AG04450 (cell line): ENCODE measurements around the gene PPP2R5B. TPM values are rescaled to one million over a fixed set of nuclear protein-coding genes. Genes with fewer than 3 reads are reported as not detected.

Experiments
- CTCF ChIA-PET: fragments of 300-600, 350-600 bp; formaldehyde crosslinking; extraction: SDS; loops from one replicate; lab custom pipeline; 2022; ENCODE audit warnings: antibody characterized with exemption, inconsistent platforms; lab: Charles Lee
- POLR2A ChIA-PET: fragments of 350-600 bp; formaldehyde crosslinking; extraction: SDS; loops from one replicate; lab custom pipeline; 2021; ENCODE audit warnings: antibody characterized with exemption, inconsistent platforms; lab: Yijun Ruan, JAX
- DNase-seq: peaks from one replicate; pipeline ENCODE4 v3.0.0-alpha.2; 2011; ENCODE audit warnings: low read depth, low spot score
- H3K27ac ChIP-seq: one replicate; pipeline ENCODE4 v1.5.1; 2012; ENCODE audit warnings: low read depth, low read length, control low read depth
- H3K27me3 ChIP-seq: one replicate; pipeline ENCODE4 v1.6.0; 2012; ENCODE audit warnings: low read length; ENCODE audit not compliant: control insufficient read depth, insufficient read depth
- H3K4me3 ChIP-seq: 2 replicates; pipeline ENCODE4 v1.5.1; 2011; ENCODE audit warnings: mild to moderate bottlenecking, low read depth, low read length, control low read depth
- H3K9me3 ChIP-seq: 2 replicates; pipeline ENCODE4 v1.5.1; 2012; ENCODE audit warnings: low read length; ENCODE audit not compliant: control insufficient read depth, insufficient read depth
- polyA plus RNA-seq: library from polyadenylated mRNA; depleted of rRNA; stranded (reverse); fragments of >200 nt; gene quantifications from 2 replicates; pipeline ENCODE4 v1.2.3, GENCODE V29; 2011
- TF ChIP-seq, protein P1 (sequence below): IDR thresholded peaks from 2 replicates; pipeline ENCODE4 v1.5.1; 2011; ENCODE audit warnings: low read depth, low read length, control low read depth, inconsistent platforms

PPP2R5B gene
- polyA plus RNA-seq, 1 experiment = 11.2 TPM

- POLR2A ChIA-PET = interaction anchor here (0.6 kb wide), 1 partner anchor 19 kb away, joined by 3 read pairs; no protein-coding TSS in a partner anchor
- TF ChIP-seq, protein P1, sequence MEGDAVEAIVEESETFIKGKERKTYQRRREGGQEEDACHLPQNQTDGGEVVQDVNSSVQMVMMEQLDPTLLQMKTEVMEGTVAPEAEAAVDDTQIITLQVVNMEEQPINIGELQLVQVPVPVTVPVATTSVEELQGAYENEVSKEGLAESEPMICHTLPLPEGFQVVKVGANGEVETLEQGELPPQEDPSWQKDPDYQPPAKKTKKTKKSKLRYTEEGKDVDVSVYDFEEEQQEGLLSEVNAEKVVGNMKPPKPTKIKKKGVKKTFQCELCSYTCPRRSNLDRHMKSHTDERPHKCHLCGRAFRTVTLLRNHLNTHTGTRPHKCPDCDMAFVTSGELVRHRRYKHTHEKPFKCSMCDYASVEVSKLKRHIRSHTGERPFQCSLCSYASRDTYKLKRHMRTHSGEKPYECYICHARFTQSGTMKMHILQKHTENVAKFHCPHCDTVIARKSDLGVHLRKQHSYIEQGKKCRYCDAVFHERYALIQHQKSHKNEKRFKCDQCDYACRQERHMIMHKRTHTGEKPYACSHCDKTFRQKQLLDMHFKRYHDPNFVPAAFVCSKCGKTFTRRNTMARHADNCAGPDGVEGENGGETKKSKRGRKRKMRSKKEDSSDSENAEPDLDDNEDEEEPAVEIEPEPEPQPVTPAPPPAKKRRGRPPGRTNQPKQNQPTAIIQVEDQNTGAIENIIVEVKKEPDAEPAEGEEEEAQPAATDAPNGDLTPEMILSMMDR = no peak
These were observed 18.8 kb upstream of the PPP2R5B start for GRCh38 chr11:64905516-64906313.

GRCh38 chr11:64906314-64906635 is 18.2 kb upstream of the PPP2R5B start:
- Histone ChIP-seq H3K27ac (no peak overlapping the region), H3K4me3 (no peak overlapping the region), H3K27me3 (no peaks in the 10 kb centered on the region), H3K9me3 (no peaks in the 10 kb centered on the region; the same call in 1 of the 2 replicates)
- TF ChIP-seq, protein P1 = no peak
- ChIA-PET CTCF (no interaction called here), POLR2A (no interaction called here)
- DNase-seq = no peak

More at GRCh38 chr11:64905516-64906313, 18.8 kb upstream of the PPP2R5B start:
- Histone ChIP-seq H3K9me3 (no peaks in the 10 kb centered on the region; the same call in 1 of the 2 replicates), H3K27ac (no peak overlapping the region), H3K4me3 (no peak overlapping the region), H3K27me3 (no peaks in the 10 kb centered on the region)
- CTCF ChIA-PET = no interaction called here
- DNase-seq = no peak

- POLR2A ChIA-PET = no interaction called here
These were observed 15.7 kb upstream of the PPP2R5B start for GRCh38 chr11:64908766-64909165.

DNA sequence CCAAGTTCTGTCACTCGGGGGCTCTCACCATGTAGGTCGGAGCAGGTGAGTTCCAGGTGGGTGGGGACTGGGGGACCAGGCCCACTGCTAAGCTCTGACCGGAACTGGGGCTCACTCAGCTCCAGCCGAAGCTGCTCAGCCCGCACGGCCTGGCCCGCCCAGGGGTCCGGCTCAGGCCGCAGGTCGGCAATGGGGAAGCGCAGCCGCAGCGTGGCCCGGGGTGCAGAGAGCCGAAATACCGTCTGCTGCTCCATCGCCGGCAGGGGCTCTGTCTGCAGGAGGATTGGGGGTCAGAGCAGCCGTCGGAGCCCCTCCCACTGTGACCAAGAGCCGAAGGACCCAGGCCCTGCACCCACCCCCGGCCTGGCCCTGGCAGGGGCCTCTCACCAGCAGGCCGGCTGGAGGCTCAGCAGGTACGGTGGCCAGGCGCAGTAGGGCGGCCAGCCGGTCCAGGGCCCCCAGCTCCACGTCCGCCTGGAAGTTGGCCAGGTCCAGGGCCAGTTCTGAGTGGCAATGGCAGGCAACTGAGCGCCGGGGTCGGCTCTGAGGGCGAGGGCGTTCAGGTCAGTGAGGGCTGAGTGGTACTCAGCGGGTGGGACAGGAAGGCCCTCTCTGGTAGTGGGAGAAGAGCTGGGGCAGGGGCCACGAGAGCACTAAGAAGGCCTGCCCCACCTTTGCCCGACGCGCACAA is 14.7 kb upstream of the PPP2R5B start:
- POLR2A ChIA-PET = no interaction called here
- TF ChIP-seq, protein P1 = no peak
- DNase-seq = no peak

More at GRCh38 chr11:64908766-64909165, 15.7 kb upstream of the PPP2R5B start:
- DNase-seq = no peak
- H3K4me3 ChIP-seq = no peak overlapping the region
- no peaks in the 10 kb centered on the region for H3K27me3 ChIP-seq
- CTCF ChIA-PET = no interaction called here
- TF ChIP-seq, protein P1 = no peak
- H3K27ac ChIP-seq = no peak overlapping the region
- H3K9me3 ChIP-seq = no peaks in the 10 kb centered on the region; the same call in 1 of the 2 replicates

More for the DNA sequence above, 14.7 kb upstream of the PPP2R5B start:
- Histone ChIP-seq H3K4me3 (no peak overlapping the region), H3K27me3 (no peaks in the 10 kb centered on the region), H3K9me3 (no peaks in the 10 kb centered on the region; the same call in 1 of the 2 replicates), H3K27ac (no peak overlapping the region)
- CTCF ChIA-PET = no interaction called here
